Calu3 (cell line): Measurements from ENCODE around the gene RNF112. TPM values are rescaled to one million over a fixed set of nuclear protein-coding genes. Genes with fewer than 3 reads are reported as not detected.

Experiments used
- BruUV-seq: library from RNA; stranded (reverse); fragments of 400-500 nt; replicated peaks from 2 replicates; lab custom pipeline; 2021; lab: Mats Ljungman, UMichigan
- CTCF ChIA-PET: fragments of 300-600 bp; sonication (Branson Sonifier 250); formaldehyde crosslinking; loops from one replicate; lab custom pipeline; 2022; ENCODE audit warnings: antibody characterized with exemption; lab: Charles Lee
- DNase-seq: peaks from one replicate; pipeline ENCODE4 v3.0.0; 2022
- H3K27ac Mint-ChIP-seq: one replicate; pipeline ENCODE4 v1.8.0; 2022; ENCODE audit warnings: mixed read lengths; ENCODE audit not compliant: unreplicated experiment
- H3K27me3 Mint-ChIP-seq: one replicate; pipeline ENCODE4 v1.8.0; 2022; ENCODE audit warnings: mixed read lengths; ENCODE audit not compliant: unreplicated experiment
- H3K36me3 Mint-ChIP-seq: one replicate; pipeline ENCODE4 v1.8.0; 2022; ENCODE audit warnings: mild to moderate bottlenecking, moderate library complexity, mixed read lengths; ENCODE audit not compliant: insufficient read depth, unreplicated experiment
- H3K4me1 Mint-ChIP-seq: one replicate; pipeline ENCODE4 v1.8.0; 2022; ENCODE audit warnings: mild to moderate bottlenecking, low read depth, mixed read lengths; ENCODE audit not compliant: unreplicated experiment
- H3K4me3 Mint-ChIP-seq: one replicate; pipeline ENCODE4 v1.8.0; 2022; ENCODE audit warnings: mild to moderate bottlenecking, low read depth, moderate library complexity, mixed read lengths; ENCODE audit not compliant: unreplicated experiment
- H3K9me3 Mint-ChIP-seq: one replicate; pipeline ENCODE4 v1.8.0; 2022; ENCODE audit warnings: low read depth, mixed read lengths; ENCODE audit not compliant: unreplicated experiment
- CTCF ChIP-seq: fragments of 200-600 bp; IDR thresholded peaks from one replicate; pipeline ENCODE4 v1.8.0; 2022; ENCODE audit warnings: antibody characterized with exemption; ENCODE audit not compliant: unreplicated experiment
- intact Hi-C: fragments of 100-400 bp; cut with micrococcal nuclease; formaldehyde crosslinking; loops from one replicate; pipeline ENCODE4 v1.10.0; 2022; ENCODE audit not compliant: unreplicated experiment
- total RNA-seq: library from RNA; stranded (reverse); gene quantifications from 2 replicates; pipeline ENCODE4 v1.2.3, GENCODE V29; 2022

RNF112 gene
- total RNA-seq, 1 experiment from 2014 or later: 1.3 TPM

- no peak for TF ChIP-seq CTCF
- Mint-ChIP-seq H3K27ac (no peak overlapping the region), H3K4me3 (no peak overlapping the region), H3K4me1 (no peaks in the 10 kb centered on the region), H3K9me3 (no peaks in the 10 kb centered on the region), H3K27me3 (peaks cover 37% of the 10 kb centered on the region), H3K36me3 (no peaks in the 10 kb centered on the region)
- no TSS peak for BruUV-seq
- no peak for DNase-seq
- intact Hi-C loops: no loop called here
- CTCF ChIA-PET: no interaction called here
Observed at GRCh38 chr17:19407601-19408345, 3.3 kb upstream of the RNF112 start.

- no peaks in the 10 kb centered on the region for H3K9me3 Mint-ChIP-seq
- no peak overlapping the region for H3K27ac Mint-ChIP-seq
- intact Hi-C loops: no loop called here
- CTCF ChIA-PET: no interaction called here
- no peak for DNase-seq
- no peak overlapping the region for H3K4me3 Mint-ChIP-seq
- TF ChIP-seq CTCF: no peak
- BruUV-seq: no TSS peak
- H3K27me3 Mint-ChIP-seq: peaks cover 32% of the 10 kb centered on the region
- no peaks in the 10 kb centered on the region for H3K4me1 Mint-ChIP-seq
- H3K36me3 Mint-ChIP-seq: no peaks in the 10 kb centered on the region
Observed at GRCh38 chr17:19408346-19408710, 2.7 kb upstream of the RNF112 start.

GRCh38 chr17:19409066-19409465, 2.0 kb upstream of the RNF112 start:
- no peaks in the 10 kb centered on the region for H3K36me3 Mint-ChIP-seq
- intact Hi-C loops: no loop called here
- CTCF ChIA-PET: no interaction called here
- no peak overlapping the region for H3K4me3 Mint-ChIP-seq
- H3K27ac Mint-ChIP-seq: no peak overlapping the region
- no peak for DNase-seq
- H3K27me3 Mint-ChIP-seq: peaks cover 24% of the 10 kb centered on the region
- H3K9me3 Mint-ChIP-seq: no peaks in the 10 kb centered on the region
- no TSS peak for BruUV-seq
- TF ChIP-seq CTCF: no peak
- no peaks in the 10 kb centered on the region for H3K4me1 Mint-ChIP-seq

- Mint-ChIP-seq H3K27me3 (peaks cover 22% of the 10 kb centered on the region), H3K27ac (no peak overlapping the region), H3K9me3 (no peaks in the 10 kb centered on the region), H3K36me3 (no peaks in the 10 kb centered on the region), H3K4me1 (no peaks in the 10 kb centered on the region), H3K4me3 (no peak overlapping the region)
- no peak for TF ChIP-seq CTCF
- BruUV-seq: no TSS peak
- CTCF ChIA-PET: no interaction called here
- DNase-seq: no peak
- intact Hi-C loops: no loop called here
Observed at GRCh38 chr17:19409509-19409908, 1.5 kb upstream of the RNF112 start.
